Measurements from ENCODE around the gene HARBI1. TPM values are rescaled to one million over a fixed set of nuclear protein-coding genes. Genes with fewer than 3 reads are reported as not detected.
"Not testable (repeated sequence)": the region's sequence is repeated elsewhere in the genome, so short reads cannot be mapped to it uniquely, and the experiment has no call there.

Gene HARBI1
- polyA plus RNA-seq, 1 donor: 5.5 TPM

DNA sequence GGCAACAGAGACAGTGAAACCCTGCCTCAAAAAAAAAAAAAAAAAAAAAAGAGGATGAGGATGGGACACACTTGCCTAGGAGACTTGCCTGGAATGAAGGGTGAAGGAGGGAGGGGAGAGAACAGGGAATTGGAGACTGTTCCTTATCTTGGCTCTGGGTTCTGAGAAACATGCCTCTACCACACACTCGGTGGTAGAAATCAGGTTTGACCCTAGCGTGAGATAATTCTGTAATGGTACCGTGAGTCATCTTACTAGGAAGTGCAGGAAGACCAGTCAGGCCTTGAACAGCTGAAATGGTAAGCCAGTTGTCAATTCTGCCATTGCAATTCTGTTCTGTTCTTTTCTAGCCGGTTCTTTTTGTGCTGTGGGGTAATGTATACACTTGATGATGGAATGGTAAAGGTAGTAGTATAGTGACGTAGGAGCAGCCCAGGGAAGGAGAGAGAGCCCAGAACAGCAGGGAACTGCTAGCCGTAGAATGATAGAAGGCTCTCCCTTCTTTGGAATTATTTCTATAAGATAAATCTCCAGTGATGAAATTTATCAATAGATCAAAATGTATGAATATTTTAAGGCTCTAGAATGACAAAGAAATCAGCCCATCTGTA lies 19.3 kb downstream of the HARBI1 start:
- DNase-seq: no peak

DNA sequence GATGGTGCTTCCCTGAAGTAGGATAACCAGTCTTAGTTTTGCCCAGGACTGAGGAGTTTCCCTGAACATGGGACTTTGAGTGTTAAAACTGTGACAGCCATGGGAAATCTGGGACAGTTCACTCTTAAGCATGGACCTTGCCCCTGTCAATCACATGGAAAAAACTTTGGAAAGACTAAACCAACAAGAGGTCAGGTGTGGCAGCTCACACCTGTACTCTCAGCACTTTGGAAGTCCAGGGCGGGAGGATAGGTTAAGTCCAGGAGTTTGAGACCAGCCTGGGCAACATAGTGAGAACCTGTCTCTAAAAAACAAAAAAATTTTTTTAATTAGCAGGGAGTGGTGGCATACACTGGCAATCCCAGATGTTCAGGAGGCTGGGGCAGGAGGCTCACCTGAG lies 19.9 kb downstream of the HARBI1 start:
- no peak for DNase-seq

DNA sequence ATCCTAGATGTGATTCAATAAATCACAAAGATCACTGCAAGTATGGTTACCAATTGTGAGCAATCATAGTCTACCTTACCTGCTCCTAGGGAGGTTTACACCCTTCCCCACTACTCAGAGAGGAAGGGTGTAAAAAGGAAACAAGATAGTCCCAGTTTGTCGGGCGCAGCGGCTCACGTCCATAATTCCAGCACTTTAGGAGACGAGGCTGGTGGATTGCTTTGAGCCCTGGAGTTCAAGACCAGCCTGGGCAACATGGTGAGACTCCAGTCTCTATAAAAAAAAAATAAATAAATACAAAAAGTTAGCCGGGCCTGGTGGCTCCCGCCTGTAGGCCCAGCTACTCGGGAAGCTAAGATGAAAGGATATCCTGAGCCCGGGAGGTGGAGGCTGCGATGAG lies 22.2 kb downstream of the HARBI1 start:
- no peak for DNase-seq

DNA sequence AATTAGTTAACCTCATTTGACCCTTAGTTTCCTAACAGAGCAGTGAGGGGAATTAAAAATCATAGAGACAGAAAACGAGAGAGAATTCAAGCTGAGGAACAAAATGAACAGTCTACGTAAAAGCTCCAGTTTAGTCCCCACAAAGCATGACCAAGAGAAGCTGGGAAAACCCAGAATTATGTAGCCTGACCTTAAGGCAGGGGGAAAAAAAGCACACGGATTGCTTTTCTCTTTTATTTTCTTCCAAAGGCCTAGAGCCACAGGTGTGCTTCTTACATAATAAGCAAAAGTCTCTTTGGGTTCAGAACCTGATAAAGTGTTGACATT lies 22.7 kb downstream of the HARBI1 start:
- no peak for DNase-seq

DNA sequence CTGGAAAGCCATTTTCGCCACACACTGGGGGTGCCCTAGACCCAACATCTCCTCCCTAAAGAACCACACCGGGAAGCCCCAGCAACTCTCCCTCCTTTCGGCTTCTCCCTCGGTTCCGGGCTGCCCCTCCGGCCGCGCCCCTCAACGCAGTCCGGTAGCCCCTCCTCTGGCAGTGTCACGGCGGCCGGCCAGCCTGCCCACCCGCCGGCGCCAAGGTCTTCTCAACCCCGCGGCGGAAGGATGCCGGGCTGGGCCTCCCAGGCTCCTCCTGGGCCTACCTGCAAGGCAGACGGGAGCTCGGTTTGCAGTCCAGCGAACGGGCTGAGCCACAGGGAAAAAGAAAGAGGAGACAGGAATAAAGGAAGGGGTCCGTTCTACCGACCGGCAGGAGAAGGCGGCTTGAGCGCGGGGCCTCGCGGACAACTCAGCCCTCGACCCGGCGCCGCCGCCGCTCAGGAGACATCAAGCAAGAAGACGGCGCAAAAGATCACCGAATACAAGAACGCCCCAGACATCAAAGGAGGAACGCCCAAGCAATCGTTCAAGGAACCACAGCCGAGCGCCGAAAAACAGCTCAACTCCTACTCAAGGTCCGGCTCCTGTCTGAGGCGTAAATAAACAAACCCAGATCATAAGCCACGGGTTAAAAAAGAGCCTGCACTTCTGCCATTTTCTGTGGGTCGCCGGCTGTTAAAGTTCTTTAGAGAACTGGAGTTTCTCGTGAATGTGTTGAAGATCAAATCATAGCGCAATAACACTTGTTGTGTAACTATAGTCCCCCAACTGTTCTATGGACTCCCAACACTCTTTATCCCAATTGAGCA lies 23.3 kb downstream of the HARBI1 start, which contains the start of gene AMBRA1:
AMBRA1 (minus strand) TSS at position 474 of the 824 bp plus-strand sequence. CDS start 45,643 bp downstream, outside the sequence.
- peak; percentile 96 for DNase-seq

DNA sequence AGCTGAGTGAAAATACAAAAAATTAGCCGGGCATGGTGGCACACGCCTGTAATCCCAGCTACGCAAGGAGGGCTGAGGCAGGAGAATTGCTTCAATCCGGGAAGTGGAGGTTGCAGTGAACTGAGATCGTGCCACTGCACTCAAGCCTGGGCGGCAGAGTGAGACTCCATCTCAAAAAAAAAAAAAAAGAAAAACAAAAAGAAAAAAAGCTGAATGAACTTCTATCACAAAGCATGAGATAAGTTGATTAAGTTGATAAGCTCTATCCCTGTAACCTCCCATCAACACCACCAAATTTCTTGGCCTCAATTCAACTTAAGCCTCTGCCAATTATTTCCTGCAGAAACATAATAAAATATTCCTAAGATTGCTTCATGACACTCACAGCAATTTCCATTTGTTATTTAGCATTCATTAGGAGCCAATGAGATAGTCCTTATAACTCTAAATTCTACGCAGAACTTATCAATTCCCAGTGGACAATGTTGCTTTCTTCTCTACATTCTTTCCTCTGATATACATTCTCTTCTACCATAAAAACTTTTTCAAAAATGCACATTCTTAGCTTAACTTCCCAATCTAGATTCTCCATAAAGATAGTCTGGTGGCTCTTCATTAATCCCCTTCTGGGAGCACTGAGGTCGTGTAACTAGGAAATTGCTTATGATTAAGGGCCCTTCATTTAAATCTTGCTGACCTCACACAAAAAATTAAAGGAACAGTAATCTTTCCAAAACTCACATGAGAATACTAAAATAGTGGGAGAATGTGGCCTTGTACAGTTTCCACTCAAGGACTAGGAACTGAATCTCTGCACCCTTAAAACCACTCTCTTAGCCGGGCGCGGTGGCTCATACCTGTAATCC lies 26.1 kb downstream of the HARBI1 start:
- no peak for DNase-seq

DNA sequence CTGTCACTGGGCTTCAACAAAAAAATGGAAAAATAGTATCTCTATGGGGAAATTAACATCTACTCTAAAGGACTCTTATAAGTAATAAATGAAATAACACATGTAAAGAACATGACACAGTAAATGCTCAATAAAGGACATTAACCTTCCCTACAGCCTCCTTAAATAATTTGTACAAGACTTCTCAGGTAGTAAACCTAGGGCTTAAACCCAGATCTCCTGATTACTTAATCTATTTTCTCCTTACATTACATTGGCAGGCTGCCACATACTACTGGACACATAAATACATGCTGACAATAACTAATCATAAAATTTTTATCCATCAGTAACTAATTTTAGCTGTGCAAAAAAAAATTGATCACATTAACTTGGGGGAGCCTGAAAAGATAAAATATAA lies 28.1 kb downstream of the HARBI1 start:
- no peak for DNase-seq

DNA sequence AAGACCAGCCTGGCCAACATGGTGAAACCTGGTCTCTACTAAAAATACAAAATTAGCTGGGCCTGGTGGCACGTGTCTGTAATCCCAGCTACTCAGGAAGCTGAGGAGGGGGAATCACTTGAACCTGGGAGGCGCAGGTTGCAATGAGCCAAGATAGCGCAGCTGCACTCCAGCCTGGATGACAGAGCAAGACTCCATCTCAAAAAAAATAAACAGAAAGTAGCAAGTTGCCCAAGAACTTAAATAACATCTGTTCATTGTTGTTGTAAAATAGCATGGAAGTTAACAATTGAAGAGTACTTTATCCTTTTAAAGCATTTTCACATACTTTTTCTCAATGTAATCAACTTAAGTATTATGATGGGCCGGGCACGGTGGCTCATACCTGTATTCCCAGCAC lies 28.9 kb downstream of the HARBI1 start:
- DNase-seq: no peak

DNA sequence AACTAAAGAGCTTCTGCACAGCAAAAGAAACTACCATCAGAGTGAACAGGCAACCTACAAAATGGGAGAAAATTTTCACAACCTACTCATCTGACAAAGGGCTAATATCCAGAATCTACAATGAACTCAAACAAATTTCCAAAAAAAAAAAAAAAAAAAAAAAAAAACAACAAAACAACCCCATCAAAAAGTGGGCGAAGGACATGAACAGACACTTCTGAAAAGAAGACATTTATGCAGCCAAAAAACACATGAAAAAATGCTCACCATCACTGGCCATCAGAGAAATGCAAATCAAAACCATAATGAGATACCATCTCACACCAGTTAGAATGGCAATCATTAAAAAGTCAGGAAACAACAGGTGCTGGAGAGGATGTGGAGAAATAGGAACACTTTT lies 33.5 kb downstream of the HARBI1 start:
- DNase-seq: not testable (repeated sequence)

DNA sequence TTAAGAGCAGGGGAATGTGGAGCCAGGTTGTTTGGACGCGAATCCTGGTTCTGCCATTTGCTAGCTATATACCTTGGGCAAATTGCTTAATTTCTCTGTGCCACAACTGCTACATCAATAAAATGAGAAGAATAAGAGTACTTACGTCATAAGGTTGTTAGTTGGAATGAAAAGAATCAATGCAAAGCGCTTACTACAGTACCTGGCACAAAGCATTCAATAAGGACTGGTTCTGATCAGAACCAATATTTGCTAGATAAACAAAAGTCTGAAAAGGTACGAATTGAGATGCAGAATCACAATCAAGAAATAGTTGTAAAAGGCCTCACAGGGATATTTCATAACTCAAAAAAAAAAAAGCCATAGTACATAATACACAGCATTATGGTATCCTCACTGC lies 34.4 kb downstream of the HARBI1 start:
- no peak for DNase-seq

DNA sequence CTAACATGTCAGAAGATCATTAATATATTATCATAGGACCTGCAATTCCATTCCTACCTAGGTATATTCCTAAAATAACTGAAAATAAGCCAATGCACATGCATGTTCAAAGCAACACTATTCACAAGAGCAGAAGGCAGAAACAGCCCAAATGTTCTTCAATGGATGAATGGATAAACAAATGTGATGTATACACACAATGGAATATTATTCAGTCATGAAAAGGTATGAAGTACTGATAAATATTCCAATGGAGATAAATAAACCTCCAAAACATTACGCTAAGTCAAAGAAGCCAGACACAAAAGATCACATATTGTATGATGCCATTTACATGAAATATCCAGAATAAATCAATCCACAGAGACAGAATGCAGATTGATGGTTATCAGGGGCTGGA lies 40.0 kb downstream of the HARBI1 start:
- DNase-seq: no peak

DNA sequence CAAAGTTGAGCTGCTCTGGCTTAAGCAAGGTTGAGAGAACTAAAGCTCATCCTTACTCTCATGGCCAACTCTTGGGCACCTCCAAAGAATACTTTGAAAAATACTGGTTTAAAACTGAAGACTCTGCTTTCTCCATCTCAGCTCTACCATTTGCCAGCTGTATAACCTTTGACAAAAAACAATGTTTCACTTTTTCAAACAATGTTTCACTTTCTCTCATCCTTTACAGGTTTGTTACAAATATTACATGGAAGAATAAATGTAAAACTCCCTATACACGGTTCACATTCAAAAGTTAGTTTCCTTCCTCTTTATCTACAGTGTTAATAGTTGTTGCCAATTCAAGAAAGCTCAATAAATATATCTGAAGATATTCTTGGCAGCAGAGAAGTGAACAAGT lies 42.4 kb downstream of the HARBI1 start:
- no peak for DNase-seq

DNA sequence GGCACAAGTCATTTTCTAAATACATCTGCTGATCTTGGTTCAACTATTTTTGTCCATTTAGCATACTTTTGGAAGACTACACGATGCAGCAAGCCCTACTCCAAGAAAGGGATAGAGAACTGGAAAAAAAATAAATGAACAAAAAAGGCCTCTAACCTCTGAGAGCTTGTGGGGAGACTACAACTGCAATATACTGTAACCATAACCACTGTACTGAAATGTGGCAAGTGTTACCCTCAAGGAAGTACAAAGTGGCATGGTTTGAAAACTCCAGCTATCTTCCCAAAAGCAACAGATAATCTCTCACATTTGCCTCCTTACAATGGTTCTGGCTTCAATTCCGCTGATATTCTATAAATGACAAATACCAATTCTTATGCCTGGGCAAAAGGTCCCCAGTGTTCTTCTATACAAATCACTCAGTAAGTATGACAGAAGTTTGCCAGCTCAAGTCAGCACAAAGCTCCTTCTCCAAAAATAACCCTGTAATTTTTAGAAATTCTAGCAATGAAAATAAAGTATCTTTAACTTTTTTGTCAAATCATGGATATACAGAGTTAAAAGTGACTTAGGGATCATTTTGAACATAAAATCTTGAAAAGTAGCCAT lies 46.1 kb downstream of the HARBI1 start:
- DNase-seq: no peak

DNA sequence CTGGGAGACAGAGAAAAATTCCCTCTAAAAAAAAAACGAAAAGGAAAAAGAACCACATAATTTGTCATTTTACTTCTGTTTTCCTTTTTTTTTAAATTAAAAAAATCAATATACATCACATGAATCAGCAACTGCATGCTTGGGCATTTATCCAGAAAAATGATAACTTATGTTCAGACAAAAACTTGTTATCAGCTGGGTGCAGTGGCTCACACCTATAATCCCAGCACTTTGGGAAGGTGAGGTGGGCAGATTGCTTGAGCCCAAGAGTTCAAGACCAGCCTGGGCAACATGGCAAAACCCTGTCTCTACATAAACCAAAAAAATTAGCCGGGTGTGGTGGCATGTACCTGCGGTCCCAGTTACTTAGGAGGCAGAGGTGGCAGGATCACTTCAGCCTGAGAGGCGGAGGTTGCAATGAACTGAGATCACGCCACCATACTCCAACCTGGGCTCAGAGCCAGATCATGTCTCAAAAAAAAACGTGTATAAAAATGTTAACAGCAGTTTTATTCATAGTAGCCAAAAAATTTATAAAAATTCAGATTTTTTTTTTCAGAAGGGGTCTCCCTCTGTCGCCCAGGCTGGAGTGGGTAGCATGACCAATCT lies 51.7 kb downstream of the HARBI1 start:
- no peak for DNase-seq

DNA sequence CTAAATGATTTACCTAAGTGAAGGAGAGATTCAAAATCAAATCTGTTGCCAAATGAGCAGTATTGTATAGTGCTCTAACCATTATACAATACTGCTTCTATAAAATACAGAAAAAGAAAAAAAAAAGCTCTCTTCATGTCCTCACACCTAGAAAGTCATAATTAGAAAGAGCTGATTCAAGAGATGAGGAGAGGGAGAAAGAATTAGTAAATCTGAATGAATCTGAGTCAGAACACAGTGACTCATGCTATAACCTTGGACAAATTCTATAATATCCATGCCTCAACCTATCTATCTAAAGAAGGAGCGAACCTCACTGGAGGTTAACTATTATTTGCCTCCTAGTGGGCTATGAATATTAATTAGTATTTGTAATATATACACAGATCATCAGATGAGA lies 52.6 kb downstream of the HARBI1 start:
- DNase-seq: no peak

DNA sequence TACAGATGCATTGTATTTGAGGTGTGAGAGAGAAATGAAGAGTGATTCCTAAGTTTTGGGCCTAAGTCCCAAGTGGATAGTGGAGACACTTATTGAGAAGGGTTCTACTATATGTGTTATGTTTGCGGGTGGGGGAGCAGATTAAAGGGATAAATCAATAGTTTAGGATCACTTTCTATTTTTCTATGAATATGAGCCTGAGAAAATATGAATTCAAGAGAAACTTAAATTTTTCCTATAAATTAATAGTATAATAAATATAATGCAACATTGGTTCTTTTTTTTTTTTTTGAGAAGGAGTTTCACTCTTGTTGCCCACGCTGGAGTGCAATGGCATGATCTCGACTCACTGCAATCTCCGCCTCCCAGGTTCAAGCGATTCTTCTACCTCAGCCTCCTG lies 54.5 kb downstream of the HARBI1 start:
- DNase-seq: no peak

DNA sequence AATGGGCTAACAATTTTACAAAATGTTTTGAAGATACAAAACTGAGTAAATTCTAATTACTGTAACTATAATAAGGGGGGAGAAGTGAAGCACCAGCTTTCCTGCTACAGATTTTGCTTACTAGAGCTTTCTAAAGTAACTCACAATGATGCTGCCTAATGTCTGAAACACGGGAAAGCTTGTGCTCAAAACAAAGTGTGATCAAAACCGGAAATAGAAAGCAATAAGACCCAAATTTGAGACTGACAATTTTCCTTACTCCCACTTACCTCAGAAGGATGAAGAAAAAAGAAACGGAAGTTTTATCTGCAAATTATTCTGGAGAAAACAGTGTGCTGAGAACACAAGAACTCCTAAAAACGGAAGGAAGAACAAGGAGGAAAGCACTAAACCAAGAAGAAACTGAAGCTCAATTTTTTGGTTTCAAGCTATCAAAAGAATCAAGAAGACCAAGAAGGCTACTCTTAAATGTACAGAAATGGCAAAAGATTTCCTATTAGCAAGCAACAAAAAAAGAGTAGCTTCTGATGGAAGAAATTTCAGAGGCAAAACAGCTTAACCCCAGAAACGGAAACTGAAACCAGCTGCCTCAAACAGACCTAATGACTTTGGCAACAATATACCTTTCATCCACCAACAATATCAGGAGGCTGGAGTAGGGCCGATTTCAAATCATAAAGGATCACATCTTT lies 56.6 kb downstream of the HARBI1 start:
- no peak for DNase-seq

DNA sequence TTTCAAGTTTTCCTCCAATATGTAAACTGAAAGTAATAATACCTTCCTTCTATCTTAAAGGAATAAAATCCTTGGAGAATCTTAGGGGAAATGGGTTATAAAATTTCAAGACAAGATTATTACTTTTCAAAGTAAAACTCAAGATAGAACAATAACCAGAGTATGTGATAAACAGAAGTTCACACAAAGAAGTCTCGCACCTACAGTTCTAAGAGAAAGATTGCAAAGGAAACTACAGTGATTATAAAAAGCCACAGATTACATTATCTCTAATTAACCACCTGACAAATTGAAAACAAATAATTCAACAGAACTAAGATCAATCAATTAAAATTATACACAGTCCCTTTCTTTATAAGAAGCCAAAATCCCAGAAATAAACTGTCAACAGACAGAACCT lies 57.2 kb downstream of the HARBI1 start:
- DNase-seq: no peak

DNA sequence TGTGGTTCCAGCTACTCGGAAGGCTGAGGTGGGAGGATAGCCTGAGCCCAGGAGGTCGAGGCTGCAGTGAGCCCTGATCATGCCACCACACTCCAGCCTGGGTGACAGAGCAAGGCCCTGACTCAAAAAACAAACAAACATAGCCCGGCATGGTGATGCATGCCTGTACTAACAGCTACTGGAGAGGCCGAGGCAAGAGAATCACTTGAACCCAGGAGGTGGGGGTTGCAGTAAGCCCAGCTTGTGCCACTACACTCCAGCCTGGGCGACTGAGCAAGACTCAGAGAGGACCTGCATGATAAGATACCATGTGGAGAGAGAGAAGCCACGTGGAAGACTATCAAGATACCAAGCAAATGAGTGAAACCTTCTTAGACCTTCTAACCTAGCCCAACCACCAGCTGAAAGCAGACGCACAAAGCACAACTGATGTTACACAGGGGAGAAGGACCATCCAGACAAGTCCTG lies 59.3 kb downstream of the HARBI1 start:
- no peak for DNase-seq

DNA sequence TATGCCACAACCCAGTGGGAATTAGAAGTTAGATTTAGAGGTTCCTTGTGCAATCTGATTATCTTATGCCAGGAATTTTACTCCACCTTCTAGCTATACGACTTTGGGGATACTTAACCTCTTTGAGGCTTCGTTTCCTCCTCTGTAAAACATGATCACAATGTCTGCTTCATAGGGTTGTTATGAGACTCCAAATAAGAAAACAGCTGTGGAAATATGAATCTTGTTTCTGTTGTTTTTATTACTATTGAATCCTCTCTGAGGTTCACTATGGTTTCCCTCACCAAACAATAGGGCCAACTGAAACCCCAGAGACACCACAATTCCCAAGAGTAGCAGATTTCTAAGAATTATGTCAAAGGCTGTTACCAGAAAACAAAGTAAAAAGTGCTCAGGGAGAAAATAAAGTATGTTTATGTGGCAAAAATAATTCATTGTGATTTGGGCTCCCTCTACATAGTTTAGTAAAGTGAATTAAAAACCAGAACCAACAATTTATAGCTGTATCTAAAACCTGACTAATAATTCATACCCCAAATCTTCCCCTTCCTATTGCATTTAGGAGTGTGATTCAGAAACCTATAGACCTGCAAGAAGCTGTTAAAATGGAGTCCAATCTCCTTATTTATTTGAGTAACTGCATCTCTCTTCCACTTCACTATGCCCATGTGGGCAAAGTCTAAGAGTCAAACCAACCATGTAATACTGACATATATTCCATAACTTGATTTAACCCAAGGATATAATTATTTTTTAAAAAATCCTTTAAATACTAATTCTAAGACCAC lies 61.6 kb downstream of the HARBI1 start:
- DNase-seq: no peak

All from left kidney (tissue), 2 donors.